Right ventricle myocardium superior (tissue), 1 donor: ENCODE data around the gene MEOX2. TPM values are rescaled to one million over a fixed set of nuclear protein-coding genes. Genes with fewer than 3 reads are reported as not detected.

Source experiments
- ATAC-seq: fragments of 200-7000 bp; cut with Tn5 transposase; one replicate; pipeline ENCODE4 v1.9.1; 2020; ENCODE audit warnings: mild to moderate bottlenecking; ENCODE audit not compliant: poor library complexity
- DNase-seq: peaks from one replicate; pipeline ENCODE4 v3.0.0-alpha.2; 2020
- intact Hi-C: fragments of 100-400 bp; cut with DNase I; formaldehyde crosslinking; loops from one replicate; pipeline ENCODE4 v1.11.2; 2022
- total RNA-seq: library from RNA; stranded (reverse); fragmentation: NEBNext Ultra II Directional; extraction: Animal tissue kit (Norgen Biotek cat#: 25700); gene quantifications from one replicate; pipeline ENCODE4 v1.2.1, GENCODE V29; 2021
- donor health status: DM: no; HTN: yes; CAD: no; lungs with severe emphysema.

MEOX2 gene
- total RNA-seq, 1 donor from 2014 or later: 7.4 TPM

DNA sequence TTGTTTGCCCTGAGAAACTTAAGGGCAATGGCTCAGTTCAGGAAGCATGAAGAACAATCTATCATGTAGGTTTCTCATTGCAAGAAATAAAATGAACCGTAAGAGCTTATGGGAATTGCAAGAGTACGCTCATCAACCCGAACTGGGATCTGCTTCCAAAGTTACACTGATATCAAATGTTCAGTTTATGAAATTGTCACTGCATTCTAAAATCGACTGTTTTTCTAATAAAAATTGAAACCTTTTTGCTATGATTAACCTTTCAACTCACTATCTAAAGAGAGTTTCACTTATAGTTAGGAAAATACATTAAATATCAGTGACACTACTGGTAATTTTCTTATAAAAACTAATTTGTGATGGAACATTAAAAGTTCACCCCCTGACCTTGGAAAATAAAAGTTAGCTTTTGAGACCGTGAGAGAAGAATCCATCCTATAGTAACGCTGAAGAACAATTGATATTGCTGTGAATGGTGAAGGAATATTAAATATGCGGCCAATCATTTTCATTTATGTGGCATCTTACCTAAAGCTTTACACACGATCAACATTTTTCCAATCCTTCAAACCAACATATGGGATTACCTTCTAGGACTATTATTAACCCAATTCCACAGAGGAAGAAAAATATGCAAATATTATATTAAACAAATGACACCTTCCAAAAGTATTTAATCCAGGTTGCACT, 2.2 kb downstream of the MEOX2 start:
- intact Hi-C loops: no loop called here
- ATAC-seq: no peak
- DNase-seq: no peak

DNA sequence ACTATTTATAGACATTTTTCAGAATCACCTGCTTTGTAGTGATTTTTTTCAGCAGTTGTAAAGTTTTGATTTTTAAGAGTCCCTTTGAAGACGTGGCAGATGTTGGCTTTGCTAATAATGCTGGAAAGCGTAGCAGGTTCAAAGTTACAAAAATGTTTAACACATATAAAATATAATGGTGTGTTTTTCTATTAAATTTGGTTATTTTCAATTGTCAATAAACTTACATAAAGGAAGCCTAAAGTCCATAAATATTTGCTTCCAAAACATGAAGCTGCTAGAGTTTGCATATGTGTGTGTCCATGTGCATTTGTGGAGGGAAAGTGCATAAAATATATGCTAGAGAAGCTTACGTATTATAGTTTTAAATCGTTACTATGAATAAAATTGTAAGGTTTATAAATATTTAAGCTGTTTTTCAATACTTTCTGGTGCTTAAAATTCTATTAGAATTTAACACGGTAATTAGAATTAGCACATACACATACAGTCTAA, 3.7 kb downstream of the MEOX2 start:
- ATAC-seq: no peak

DNA sequence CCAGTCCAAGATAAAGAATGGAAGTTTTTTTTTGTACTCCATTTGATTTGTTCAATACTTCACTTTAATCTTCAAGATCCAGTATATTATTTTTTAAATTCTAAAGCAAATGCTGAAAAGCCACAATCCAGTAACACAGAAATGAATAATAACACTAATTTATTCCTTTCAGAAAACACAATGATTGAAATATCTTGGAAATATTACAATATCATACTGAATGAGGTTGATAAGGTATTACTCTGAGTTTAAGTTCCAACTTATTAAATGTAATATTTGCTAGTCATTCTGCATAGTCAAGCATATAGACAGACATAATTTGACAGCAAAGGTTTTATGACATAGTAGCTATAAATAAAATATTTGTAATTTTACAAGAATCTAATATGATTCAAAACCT, 4.4 kb downstream of the MEOX2 start:
- DNase-seq: no peak
- no peak for ATAC-seq
- intact Hi-C loops: no loop called here

More for the DNA sequence above, 3.7 kb downstream of the MEOX2 start:
- intact Hi-C loops: no loop called here
- DNase-seq: no peak

DNA sequence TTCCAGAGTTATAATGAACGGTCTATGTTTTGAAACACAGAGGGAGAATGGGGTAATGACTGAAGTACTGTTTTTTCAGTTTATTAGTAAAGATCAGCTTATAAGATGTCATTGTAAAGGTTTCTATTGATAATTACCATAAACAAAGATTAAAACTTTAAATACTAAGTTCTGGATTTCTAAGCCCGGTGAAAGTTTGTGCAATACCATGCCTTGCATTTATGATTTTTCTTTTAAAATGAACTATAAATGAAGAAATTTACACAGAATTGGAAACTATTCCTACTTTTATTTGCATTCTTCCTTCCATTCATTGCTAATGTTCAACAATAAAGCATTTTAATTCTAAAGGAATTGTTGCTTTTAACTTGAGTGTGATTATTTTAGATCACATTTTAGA, 4.9 kb downstream of the MEOX2 start:
- no peak for DNase-seq

DNA sequence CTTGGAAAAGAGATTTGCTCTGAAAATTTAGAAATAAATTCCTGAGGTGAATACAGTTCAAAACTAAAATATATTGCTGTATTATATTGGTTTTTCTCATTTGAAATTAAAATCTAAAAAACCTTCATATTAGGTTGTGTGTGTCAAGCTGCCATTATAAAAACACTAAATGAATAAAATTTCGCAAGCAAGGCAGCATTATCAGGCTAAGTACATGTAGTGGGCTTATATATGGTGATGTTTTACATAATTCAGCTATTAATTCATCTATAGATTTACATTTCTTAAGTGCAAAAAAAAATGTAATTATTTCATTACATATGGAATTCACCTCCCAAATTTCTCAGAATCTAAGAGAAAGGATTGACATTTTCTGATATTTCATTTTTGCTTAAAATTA, 5.3 kb downstream of the MEOX2 start:
- DNase-seq: no peak
- no peak for ATAC-seq
- intact Hi-C loops: no loop called here

More for the DNA sequence above, 4.9 kb downstream of the MEOX2 start:
- no peak for ATAC-seq
- intact Hi-C loops: no loop called here

DNA sequence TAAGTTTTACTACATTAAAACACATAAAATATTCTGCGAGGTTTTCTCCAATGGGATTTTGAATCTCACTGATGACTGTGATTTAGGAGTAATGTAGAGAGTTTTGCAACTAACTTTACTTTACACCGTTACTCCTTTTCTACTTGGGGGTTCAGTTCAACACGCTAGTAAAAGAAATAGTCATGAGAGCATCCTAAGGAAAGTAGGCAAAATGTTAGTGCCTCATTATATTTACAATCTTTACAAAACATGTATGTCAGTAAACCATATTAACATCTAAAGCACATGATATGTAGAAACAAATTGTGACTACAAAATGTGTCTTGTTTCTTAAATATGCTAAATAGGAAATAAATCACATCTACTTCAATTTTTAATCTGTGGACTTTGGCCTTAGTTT, 6.0 kb downstream of the MEOX2 start:
- DNase-seq (no peak), ATAC-seq (no peak)
- intact Hi-C loops: no loop called here

DNA sequence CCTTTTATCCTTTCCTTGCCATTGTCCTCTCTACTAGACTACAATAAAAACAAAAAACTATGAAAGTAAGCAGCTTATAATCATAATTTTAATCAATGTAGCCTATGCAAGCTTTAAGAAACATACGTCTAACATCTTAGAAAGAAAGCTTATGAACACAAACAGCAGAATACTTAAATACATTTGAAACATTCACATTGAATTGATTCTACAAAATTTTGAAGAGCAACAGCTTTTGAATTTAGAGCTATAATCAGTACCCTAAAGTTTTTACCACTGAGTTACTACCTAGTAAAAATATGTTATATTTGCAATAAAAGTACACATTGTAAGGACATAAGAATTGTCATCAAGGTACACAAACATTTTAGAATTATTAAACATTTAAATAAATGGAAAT, 7.2 kb downstream of the MEOX2 start:
- DNase-seq (no peak), ATAC-seq (no peak)
- intact Hi-C loops: no loop called here

DNA sequence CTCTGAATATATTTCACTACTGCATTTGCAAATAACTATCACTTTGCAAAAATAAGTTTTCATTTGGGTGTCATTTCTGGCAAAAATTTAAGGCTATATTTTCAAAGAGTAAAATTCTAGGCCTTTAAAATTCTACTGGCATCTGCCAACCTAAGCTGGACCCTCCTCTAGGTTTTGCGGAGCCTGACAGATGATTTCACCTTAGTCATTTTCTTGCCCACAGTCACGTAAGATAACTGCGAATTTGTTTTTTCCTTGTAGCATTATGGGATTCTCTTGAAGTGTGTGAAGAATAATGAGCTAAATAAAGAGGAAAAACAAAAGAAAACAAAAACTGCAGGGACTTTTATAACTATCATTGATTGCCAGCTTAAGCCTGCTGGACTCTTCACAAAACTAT, 7.8 kb downstream of the MEOX2 start:
- DNase-seq (no peak), ATAC-seq (no peak)
- intact Hi-C loops: no loop called here

DNA sequence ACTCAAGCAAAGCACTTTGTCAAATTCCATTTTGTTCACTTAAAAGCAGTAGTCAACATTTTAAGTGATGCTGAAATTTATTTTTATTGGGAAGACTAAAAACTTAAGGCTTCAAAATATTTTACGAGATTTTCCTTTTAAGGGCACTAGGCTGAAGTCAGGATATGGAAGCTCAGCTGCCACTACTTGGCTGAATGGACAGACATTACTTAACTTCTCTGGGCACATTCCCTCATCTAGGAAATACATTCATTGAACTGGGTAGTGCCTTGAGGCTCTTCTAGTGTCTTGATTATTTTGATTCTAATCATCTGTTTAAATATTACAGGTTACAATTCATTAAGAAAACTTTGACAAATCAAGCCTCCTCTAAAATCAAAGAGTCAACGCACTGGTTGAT, 11.1 kb downstream of the MEOX2 start:
- ATAC-seq (no peak), DNase-seq (no peak)
- intact Hi-C loops: no loop called here

DNA sequence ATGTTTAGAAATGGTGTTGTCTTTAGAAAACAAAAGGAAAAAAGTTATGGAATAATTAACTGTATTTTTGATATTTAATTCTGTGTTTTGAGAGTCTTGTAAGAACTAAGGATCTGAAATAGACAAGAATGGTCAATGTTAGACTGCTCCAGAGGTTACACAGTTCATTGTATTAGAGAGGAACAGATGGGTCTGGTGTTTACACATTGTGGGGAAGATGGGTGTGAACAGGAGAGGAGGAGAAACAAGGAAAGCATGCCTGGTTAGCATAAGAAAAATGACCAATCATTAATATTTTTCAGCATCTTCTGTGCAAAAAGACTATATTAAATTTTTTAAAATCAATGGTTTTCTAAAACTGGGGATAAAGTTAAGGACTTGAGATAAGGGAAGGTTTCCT, 11.9 kb downstream of the MEOX2 start:
- ATAC-seq: no peak
- no peak for DNase-seq
- intact Hi-C loops: no loop called here

DNA sequence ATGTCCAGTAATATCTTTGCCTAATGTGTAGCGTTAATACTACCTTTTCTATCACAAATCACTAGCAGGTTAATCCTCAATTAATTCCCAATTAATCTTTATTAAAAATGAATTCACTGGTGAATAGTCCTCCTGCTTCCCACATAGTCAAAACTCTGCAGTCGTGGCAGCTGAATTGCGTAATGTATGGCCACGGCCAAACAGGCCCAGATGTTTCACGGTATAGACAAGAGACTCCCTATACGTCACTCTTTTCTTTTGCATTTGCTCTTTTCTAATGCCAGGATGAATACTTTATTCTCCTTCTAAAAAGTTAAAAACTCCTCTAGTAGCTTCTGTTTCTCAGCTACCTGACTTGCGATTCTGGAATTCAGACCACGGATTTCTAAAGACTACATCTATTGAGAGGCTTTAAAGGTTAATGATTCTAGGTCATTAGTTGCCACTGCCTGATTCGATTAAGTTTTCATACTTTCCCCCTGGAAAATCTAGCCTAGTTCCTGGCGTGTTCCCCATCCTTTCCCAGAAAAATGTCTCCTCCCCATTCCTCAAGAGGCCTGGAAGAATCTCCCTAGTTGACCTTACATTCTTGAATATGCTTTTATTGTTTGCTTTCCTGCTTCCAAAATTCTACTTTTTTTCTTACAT, 16.9 kb downstream of the MEOX2 start:
- intact Hi-C loops: no loop called here
- DNase-seq (no peak), ATAC-seq (no peak)

DNA sequence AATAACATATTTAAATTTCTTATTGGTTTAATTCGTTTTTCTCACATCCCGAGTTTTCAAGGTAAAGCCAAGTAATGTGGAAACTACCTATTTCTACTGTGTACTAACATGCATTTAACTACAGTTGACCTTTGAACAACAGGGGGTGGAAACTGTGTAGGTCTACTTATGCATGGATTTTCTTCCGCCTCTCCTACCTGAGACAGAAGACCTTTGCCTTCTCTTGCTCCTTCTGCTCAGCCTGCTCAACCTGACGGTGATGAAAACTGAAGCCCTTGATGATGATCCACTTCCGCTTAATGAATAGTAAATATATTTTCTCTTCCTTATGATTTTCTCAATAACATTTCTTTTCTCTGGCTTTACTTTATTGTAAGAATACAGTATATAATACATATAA, 18.5 kb downstream of the MEOX2 start:
- DNase-seq (no peak), ATAC-seq (no peak)
- intact Hi-C loops: no loop called here

DNA sequence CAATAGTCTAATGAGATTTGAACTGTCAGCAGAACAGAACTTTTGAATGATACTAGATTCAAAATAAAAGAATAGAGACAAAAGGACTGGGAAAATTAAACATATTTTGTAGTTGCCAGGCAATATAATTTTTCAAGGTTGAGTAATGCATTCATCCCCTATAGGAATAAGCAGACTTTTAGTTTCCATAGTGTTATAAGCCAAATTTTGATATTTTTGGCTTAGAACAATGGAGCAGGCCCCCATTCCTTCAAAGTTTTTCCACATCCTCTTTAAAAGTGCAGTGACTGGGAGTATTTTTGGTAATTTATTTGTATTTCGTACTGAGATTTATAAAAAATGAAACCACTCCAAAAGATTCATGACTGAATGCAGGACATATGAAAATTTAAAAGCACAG, 24.0 kb downstream of the MEOX2 start:
- ATAC-seq: no peak
- intact Hi-C loops: no loop called here
- DNase-seq: no peak

DNA sequence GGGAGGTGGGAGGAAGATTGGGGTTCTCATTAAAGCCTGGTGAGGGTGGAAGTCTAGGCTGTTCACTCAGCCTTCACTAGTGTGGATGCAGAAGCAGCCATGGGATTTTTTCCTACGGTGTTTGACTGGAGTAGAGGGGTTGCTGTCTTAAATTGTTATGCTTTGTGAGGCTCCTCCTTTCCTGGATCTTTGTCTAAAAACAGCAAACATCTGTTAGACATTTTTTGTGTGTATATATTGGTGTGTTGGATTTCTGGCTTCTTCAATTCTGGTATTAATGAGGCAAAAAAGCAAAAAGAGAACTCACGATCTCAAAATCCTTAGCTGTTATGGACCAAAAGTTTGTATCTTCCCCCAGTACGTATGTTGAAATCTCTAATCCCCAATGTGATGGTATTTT, 28.2 kb downstream of the MEOX2 start:
- no peak for ATAC-seq
- DNase-seq: no peak
- intact Hi-C loops: no loop called here

DNA sequence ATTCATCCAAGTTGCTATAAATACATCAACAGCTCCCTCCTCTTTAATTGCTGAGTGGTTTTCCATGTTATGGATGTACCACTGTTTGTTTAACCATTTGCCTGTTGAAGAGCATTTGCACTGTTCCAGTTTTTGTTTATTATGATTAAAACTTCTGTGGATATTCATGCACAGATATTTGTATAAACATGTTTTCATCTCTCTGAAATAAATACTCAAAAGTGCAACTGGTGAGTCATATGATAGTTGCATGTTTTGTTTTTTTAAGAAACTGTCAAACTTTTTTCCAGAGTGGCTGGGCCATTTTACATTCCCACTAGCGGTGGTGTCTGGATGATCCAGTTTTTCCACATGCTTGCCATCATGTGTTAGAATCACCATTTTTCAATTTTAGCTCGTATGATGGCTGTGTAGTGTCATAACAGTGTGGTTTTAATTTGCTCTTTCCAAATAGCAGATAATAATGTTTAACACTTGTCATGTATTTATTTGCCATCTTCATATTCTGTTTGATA, 33.6 kb downstream of the MEOX2 start:
- intact Hi-C loops: no loop called here
- ATAC-seq (no peak), DNase-seq (no peak)

DNA sequence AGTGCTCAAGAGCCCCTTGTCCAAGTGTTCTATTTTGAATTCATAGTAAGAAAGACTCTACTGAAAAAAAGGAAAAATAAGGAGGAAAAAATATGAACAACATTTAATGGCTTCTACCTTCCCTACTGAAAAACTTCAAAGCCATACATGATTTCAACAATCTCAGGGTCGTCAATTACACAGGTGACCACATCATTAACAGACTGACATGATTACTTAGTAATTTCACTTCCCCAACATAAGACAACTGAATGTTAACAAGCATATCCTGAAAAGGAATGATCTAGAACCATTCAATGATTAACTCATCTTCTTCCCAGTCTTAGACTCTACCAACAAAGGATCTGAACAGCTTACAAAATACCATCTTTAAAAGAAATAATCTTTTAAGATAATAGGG, 34.8 kb downstream of the MEOX2 start:
- ATAC-seq (no peak), DNase-seq (no peak)
- intact Hi-C loops: no loop called here

DNA sequence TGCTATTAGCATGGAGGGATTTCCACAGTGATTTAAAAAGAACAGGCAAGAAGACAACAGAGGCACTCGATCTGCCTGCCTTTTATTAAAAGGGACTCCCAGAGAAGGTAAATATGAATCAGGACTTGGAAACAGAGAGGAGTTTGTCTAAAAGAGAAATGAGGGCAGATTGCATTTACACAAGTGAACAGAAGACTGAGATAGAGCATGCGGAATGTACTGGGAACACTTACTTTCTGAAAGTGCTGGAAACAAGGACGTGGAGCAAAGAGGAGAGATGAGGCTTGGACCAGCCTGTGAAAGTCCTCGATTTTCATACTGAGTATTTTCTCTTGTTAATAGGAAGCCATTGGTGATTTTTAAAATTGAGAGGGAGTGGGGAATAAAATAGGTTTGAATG, 35.7 kb downstream of the MEOX2 start:
- intact Hi-C loops: no loop called here
- ATAC-seq (no peak), DNase-seq (no peak)

DNA sequence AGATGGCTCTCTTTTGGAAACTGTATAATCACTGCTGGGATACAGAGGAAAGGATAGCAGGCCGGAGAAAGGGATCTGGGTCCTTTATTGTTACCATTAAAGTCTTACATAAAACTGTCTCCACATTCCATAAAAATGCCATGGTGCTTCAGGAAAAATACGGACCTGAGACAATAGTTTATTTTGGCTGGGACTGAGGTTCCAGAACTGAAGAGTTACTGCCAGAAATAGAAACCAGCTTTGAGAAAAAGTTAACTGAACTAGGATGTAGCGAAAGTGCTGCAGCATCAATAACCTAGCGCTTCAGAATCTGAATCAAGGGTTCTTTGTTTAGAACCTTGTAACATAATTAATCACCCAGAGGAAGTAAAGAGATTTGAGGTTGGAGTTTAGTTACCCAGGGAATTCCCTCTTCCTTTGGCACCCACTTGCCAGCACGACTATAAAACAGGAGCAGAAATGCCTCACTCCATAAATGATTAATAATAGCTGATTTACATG, 38.0 kb downstream of the MEOX2 start:
- no peak for ATAC-seq
- DNase-seq: no peak
- intact Hi-C loops: no loop called here

DNA sequence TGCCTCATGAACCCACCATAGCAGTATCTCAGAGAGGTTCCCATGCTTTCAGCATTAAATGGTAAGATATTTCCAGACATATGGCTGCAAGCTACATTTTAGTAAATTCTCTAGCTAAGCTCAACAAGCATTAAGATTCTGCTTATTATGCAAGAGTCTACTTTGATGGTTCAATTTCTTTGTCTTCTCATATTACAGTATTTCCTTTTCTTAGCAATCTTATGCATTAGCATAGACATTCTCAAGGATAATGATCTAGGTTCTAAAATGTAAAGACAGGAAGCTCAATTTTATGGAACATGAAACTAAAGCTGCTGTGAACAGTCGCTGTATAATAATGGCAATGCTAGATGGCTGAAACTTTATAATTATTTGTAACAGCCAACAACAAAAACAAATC, 39.2 kb downstream of the MEOX2 start:
- no peak for DNase-seq
- intact Hi-C loops: no loop called here

DNA sequence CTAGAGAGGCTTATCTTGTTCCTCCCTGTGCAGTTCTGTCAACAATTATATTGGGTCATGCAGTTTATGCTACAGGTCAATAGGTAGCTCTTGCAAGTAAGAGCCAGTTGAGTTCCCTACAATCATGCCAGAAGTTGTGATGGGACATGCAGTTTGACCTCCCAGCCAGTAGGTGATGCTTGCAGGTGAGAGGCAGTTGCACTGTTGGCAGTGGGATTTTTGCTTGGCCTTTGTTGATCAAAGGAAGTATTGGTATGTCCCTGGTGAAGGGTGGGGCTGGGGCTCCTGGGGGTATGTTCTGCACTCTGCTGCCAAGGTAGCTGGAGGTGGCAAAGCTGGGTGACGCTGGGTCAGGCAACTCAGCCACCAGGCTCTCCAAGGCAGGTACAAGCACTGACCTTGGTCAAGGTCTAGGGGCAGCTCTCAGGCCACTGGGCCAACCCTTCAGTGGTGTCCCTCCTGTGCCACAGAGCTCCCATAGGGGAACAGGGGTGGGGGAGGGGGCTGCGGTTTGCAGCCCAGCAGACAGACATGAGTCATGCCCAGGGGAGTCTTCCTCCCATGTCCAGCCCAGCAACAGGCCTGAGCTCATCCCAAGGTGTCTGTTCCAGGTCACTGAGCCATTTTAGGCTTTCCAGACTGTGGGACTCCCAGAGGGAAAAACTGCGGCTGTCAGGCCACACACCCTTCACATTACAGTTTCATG, 43.3 kb downstream of the MEOX2 start:
- intact Hi-C loops: no loop called here
- DNase-seq (no peak), ATAC-seq (no peak)

More for the DNA sequence above, 39.2 kb downstream of the MEOX2 start:
- no peak for ATAC-seq
